ENCODE results near the gene ELMO2. TPM values are rescaled to one million over a fixed set of nuclear protein-coding genes. Genes with fewer than 3 reads are reported as not detected.

Gene ELMO2
- total and polyA plus RNA-seq, 2 experiments from 2014 or later, result 38.4 to 51.1 TPM

GRCh38 chr20:46414608-46415007, 8.2 kb upstream of the ELMO2 start:
- TF ChIP-seq EZH2 (IDR thresholded peaks at IDR 0.05; ENCODE audit: insufficient read depth, poor library complexity, severe bottlenecking) (no peak), EZH2phosphoT487 (IDR thresholded peaks at IDR 0.05; ENCODE audit: insufficient read depth, low read depth) (no peak)
- no peaks in the 10 kb centered on the region for H3K9me2 ChIP-seq (ENCODE audit: insufficient read depth)

GRCh38 chr20:46411637-46412036, 5.2 kb upstream of the ELMO2 start:
- Histone ChIP-seq H3K9me2 (ENCODE audit: insufficient read depth) (no peaks in the 10 kb centered on the region), H3K4me1 (ENCODE audit: insufficient read depth) (peaks cover 9% of the 10 kb centered on the region), H3K79me2 (ENCODE audit: insufficient read depth) (no peaks in the 10 kb centered on the region), H3F3A (ENCODE audit: insufficient read depth) (peaks cover 13% of the 10 kb centered on the region; the same call in 1 of the 2 replicates), H2AFZ (no peak overlapping the region), H3K4me2 (ENCODE audit: unreplicated experiment) (no peak overlapping the region), H3K9me3 (ENCODE audit: low read depth) (no peaks in the 10 kb centered on the region), H3K9ac (no peak overlapping the region), H4K20me1 (ENCODE audit: insufficient read depth) (no peaks in the 10 kb centered on the region), H3K27me3 (replicated peaks; ENCODE audit: insufficient read depth) (peaks cover 24% of the 10 kb centered on the region), H3K27ac (no peak overlapping the region), H3K4me3 (no peak overlapping the region), H3K36me3 (ENCODE audit: low read depth) (no peaks in the 10 kb centered on the region)
- WGBS, 2 experiments (ENCODE audit: low coverage in 1 of 2, low lambda C conversion rate in 2 of 2, missing lambda C conversion rate in 2 of 2), result 78 to 79% methylated on average over 3 of the region's 3 CpGs
- no peak for DNase-seq
- in situ Hi-C loops (cut with MboI), result no loop called here
- TF ChIP-seq EZH2 (IDR thresholded peaks at IDR 0.05; ENCODE audit: insufficient read depth, poor library complexity, severe bottlenecking), result no peak
- no peak for TF ChIP-seq EZH2phosphoT487 (IDR thresholded peaks at IDR 0.05; ENCODE audit: insufficient read depth, low read depth)

More at GRCh38 chr20:46414608-46415007, 8.2 kb upstream of the ELMO2 start:
- H4K20me1 ChIP-seq (ENCODE audit: insufficient read depth), result no peaks in the 10 kb centered on the region
- H3K27me3 ChIP-seq (replicated peaks; ENCODE audit: insufficient read depth), result peaks cover 35% of the 10 kb centered on the region
- H3K9me3 ChIP-seq (ENCODE audit: low read depth), result no peaks in the 10 kb centered on the region
- peaks cover 4% of the 10 kb centered on the region; the same call in 1 of the 2 replicates for H3K4me1 ChIP-seq (ENCODE audit: insufficient read depth)
- H3K4me3 ChIP-seq, result no peak overlapping the region
- H3K9ac ChIP-seq, result no peak overlapping the region
- no peak overlapping the region for H3K27ac ChIP-seq
- H3K36me3 ChIP-seq (ENCODE audit: low read depth), result no peaks in the 10 kb centered on the region
- no peaks in the 10 kb centered on the region for H3F3A ChIP-seq (ENCODE audit: insufficient read depth)
- no peak overlapping the region for H2AFZ ChIP-seq
- H3K79me2 ChIP-seq (ENCODE audit: insufficient read depth), result no peaks in the 10 kb centered on the region
- DNase-seq, result no peak
- H3K4me2 ChIP-seq (ENCODE audit: unreplicated experiment), result no peak overlapping the region
- in situ Hi-C loops (cut with MboI), result no loop called here
- WGBS, 2 experiments (ENCODE audit: low coverage in 1 of 2, low lambda C conversion rate in 2 of 2, missing lambda C conversion rate in 2 of 2), result 43 to 56% methylated on average over 5 of the region's 5 CpGs

- no peak overlapping the region for H3K4me2 ChIP-seq (ENCODE audit: unreplicated experiment)
These were observed 1.9 kb upstream of the ELMO2 start for GRCh38 chr20:46408281-46408731.

GRCh38 chr20:46407671-46407996, 1.2 kb upstream of the ELMO2 start:
- in situ Hi-C loops (cut with MboI), result no loop called here
- Histone ChIP-seq H4K20me1 (ENCODE audit: insufficient read depth) (no peaks in the 10 kb centered on the region), H3K9me2 (ENCODE audit: insufficient read depth) (no peaks in the 10 kb centered on the region), H3K9me3 (ENCODE audit: low read depth) (no peaks in the 10 kb centered on the region), H3K27ac (no peak overlapping the region), H3K9ac (no peak overlapping the region), H3K36me3 (ENCODE audit: low read depth) (no peaks in the 10 kb centered on the region), H3K27me3 (replicated peaks; ENCODE audit: insufficient read depth) (no peaks in the 10 kb centered on the region), H3K79me2 (ENCODE audit: insufficient read depth) (peaks cover 32% of the 10 kb centered on the region), H2AFZ (no peak overlapping the region), H3K4me1 (ENCODE audit: insufficient read depth) (peaks cover 23% of the 10 kb centered on the region), H3K4me2 (ENCODE audit: unreplicated experiment) (peak overlapping the region; percentile 94), H3F3A (ENCODE audit: insufficient read depth) (peaks cover 21% of the 10 kb centered on the region), H3K4me3 (no peak overlapping the region)
- TF ChIP-seq EZH2phosphoT487 (IDR thresholded peaks at IDR 0.05; ENCODE audit: insufficient read depth, low read depth) (no peak), EZH2 (IDR thresholded peaks at IDR 0.05; ENCODE audit: insufficient read depth, poor library complexity, severe bottlenecking) (no peak)
- 52 to 53% methylated on average over 4 of the region's 4 CpGs for WGBS, 2 experiments (ENCODE audit: low coverage in 1 of 2, low lambda C conversion rate in 2 of 2, missing lambda C conversion rate in 2 of 2)
- no peak for DNase-seq

More at GRCh38 chr20:46408281-46408731, 1.9 kb upstream of the ELMO2 start:
- TF ChIP-seq EZH2phosphoT487 (IDR thresholded peaks at IDR 0.05; ENCODE audit: insufficient read depth, low read depth) (no peak), EZH2 (IDR thresholded peaks at IDR 0.05; ENCODE audit: insufficient read depth, poor library complexity, severe bottlenecking) (no peak)
- no peaks in the 10 kb centered on the region for H3K9me2 ChIP-seq (ENCODE audit: insufficient read depth)
- no peak overlapping the region for H3K9ac ChIP-seq
- no peak overlapping the region for H3K4me3 ChIP-seq
- H2AFZ ChIP-seq, result no peak overlapping the region
- H3K9me3 ChIP-seq (ENCODE audit: low read depth), result no peaks in the 10 kb centered on the region
- no peak for DNase-seq
- in situ Hi-C loops (cut with MboI), result no loop called here
- H3K27me3 ChIP-seq (replicated peaks; ENCODE audit: insufficient read depth), result peaks cover 6% of the 10 kb centered on the region; the same call in 1 of the 2 replicates
- no peaks in the 10 kb centered on the region for H3K36me3 ChIP-seq (ENCODE audit: low read depth)
- H3K27ac ChIP-seq, result no peak overlapping the region
- peaks cover 14% of the 10 kb centered on the region; the same call in 1 of the 2 replicates for H3F3A ChIP-seq (ENCODE audit: insufficient read depth)
- peaks cover 25% of the 10 kb centered on the region for H3K79me2 ChIP-seq (ENCODE audit: insufficient read depth)
- 60 to 67% methylated on average over 5 of the region's 5 CpGs for WGBS, 2 experiments (ENCODE audit: low coverage in 1 of 2, low lambda C conversion rate in 2 of 2, missing lambda C conversion rate in 2 of 2)
- no peaks in the 10 kb centered on the region for H4K20me1 ChIP-seq (ENCODE audit: insufficient read depth)
- H3K4me1 ChIP-seq (ENCODE audit: insufficient read depth), result peaks cover 17% of the 10 kb centered on the region

Data from GM23248 (cell line).